Measurements from ENCODE around the gene RECQL.

DNA sequence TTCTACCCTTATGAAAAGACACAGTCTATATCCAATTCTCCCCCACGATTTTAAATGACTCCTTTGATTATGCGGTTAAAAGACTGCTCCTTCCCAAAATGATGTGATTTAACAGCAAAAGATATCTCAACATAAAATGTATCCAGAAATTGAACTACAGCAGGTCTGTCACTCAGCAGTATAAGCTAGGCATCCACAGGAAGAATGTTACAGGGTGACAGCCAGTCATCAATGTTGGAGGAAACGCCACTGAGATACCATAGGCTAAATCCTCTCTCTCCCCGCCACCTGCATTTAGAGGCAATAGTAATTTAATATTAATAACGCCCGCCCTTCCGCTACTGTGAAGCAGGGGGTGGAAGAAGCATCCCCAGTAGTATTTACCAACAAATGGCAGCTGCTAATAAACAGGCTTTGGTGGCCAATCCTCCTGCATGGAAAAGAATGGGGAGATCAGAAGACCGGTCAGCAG is 613 bp downstream of the RECQL start:
- TF ChIP-seq, protein P1, sequence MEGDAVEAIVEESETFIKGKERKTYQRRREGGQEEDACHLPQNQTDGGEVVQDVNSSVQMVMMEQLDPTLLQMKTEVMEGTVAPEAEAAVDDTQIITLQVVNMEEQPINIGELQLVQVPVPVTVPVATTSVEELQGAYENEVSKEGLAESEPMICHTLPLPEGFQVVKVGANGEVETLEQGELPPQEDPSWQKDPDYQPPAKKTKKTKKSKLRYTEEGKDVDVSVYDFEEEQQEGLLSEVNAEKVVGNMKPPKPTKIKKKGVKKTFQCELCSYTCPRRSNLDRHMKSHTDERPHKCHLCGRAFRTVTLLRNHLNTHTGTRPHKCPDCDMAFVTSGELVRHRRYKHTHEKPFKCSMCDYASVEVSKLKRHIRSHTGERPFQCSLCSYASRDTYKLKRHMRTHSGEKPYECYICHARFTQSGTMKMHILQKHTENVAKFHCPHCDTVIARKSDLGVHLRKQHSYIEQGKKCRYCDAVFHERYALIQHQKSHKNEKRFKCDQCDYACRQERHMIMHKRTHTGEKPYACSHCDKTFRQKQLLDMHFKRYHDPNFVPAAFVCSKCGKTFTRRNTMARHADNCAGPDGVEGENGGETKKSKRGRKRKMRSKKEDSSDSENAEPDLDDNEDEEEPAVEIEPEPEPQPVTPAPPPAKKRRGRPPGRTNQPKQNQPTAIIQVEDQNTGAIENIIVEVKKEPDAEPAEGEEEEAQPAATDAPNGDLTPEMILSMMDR (optimal IDR thresholded peaks at IDR 0.05 in 1 of 3, IDR thresholded peaks at IDR 0.05 in 1 of 3, conservative IDR thresholded peaks at IDR 0.05 in 1 of 3; ENCODE audit: extremely low read depth in 1 of 3, insufficient read depth in 2 of 3, low read length in 3 of 3): no peak
- TF ChIP-seq EZH2 (IDR thresholded peaks at IDR 0.05; ENCODE audit: low read length): no peak

Measured in keratinocyte (primary cell).